K562 (cell line): Measurements from ENCODE around the gene CBX1. TPM values are rescaled to one million over a fixed set of nuclear protein-coding genes. Genes with fewer than 3 reads are reported as not detected.
A peak's percentile ranks its signal among the peaks of the same experiment; 100 is the strongest.

Experiments used
- GTF2F1 ChIP-seq: IDR thresholded peaks from 2 replicates; pipeline ENCODE4 v1.6.1; 2011; ENCODE audit warnings: low read depth, low read length, improper control_type of control experiment
- USF1 ChIP-seq: sonication (generic); formaldehyde crosslinking; IDR thresholded peaks from 2 replicates; pipeline ENCODE4 v1.9.0; 2022; ENCODE audit warnings: mild to moderate bottlenecking, missing genetic modification reagents
- ZNF407 ChIP-seq: fragments of 450-650 bp; IDR thresholded peaks from 2 replicates; pipeline ENCODE4 v1.6.1; 2016; ENCODE audit warnings: low read depth
- ZNF77 ChIP-seq: fragments of 250-450 bp; sonication (Bioruptor Pico); IDR thresholded peaks from 2 replicates; pipeline ENCODE4 v1.5.0; 2020
- polyA plus RNA-seq, 8 experiments: library from polyadenylated mRNA; depleted of rRNA in 4 of 8; stranded (reverse) in 5 of 8; unstranded in 3 of 8; fragments of >200 nt; fragmentation: Nextera tagmentation in 2 of 8; fragmentation: Illumina TruSeq in 1 of 8; extraction: Ambion mirVana in 2 of 8; extraction: Trizol in 1 of 8; gene quantifications; 2 replicates each; pipeline versions ENCODE4 v1.2.1 to v1.2.3, GENCODE V29; 2011 to 2014; ENCODE audit warnings: inconsistent platforms in 1 of 8, missing spikeins in 1 of 8
- total RNA-seq, 7 experiments: library from RNA; depleted of rRNA in 6 of 7; stranded (reverse); fragments of >200 nt in 6 of 7; fragmentation: Illumina TruSeq in 2 of 7; extraction: Trizol in 2 of 7; gene quantifications; 2 replicates each; pipeline versions ENCODE4 v1.2.1 to v1.2.3, GENCODE V29; 2011 to 2021; ENCODE audit warnings: low replicate concordance in 1 of 7

The CBX1 gene
- total and polyA plus RNA-seq, 9 of the 15 experiments (the other 6 are each of a cell fraction or from before 2014, with no cell fraction given): 10.6 to 95.7 (median 52.7) TPM

GRCh38 chr17:48025040-48025903 is 76.0 kb downstream of the CBX1 start (continued):
- TF ChIP-seq GTF2F1: no peak
- TF ChIP-seq ZNF407: no peak
- TF ChIP-seq ZNF77: no peak
- TF ChIP-seq USF1 (CRISPR knock-in tag): peak; percentile 82
